ENCODE measurements around the gene JAM3.
A peak's percentile ranks its signal among the peaks of the same experiment; 100 is the strongest.

The JAM3 gene

DNA sequence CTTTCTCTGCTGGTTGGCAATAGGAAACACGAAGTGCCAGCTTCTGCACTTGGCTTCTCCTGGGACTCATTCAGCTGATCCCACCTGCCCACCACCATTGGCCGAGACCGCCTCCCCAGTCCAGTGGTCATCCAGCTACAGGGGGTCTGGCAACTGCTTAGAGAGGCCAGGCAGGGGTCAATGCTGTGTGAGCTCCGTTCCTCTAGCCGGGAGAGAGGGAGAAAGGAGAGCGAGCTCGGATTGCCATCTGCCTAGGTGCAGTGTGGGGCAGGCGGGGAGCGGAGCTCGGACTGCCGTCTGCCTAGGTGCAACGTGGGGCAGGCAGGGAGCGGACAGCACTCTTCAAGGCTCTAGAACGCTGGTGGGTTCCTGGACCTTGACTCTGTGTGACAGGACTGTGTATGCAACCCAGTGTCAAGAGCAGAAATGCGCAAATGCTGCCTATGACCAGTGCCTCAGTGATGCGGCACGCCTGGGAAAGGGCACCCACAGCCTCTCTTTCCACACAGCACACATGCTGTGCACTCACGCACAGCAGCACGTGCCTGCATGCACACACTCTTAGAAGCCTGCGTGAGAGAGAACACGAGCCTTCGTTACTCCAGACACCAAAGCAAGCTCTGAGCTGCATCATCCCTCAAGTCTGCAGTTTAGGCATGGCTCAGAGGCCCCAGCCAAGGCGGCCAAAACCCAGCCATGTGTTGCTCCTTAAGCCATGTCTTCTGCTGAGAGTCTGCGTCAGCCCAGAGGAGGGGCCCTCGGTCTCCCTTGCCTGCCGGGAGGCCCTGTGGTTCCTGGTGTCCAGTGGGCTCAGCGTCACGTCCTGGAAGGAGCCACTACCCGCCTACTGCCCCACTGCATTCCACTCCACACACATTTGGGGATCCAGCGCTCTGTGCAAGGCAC, 26.8 kb upstream of the JAM3 start:
- no peak overlapping the region for H3K4me3 Mint-ChIP-seq
- H3K9me3 Mint-ChIP-seq, result no peaks in the 10 kb centered on the region
- TF ChIP-seq, protein P1, sequence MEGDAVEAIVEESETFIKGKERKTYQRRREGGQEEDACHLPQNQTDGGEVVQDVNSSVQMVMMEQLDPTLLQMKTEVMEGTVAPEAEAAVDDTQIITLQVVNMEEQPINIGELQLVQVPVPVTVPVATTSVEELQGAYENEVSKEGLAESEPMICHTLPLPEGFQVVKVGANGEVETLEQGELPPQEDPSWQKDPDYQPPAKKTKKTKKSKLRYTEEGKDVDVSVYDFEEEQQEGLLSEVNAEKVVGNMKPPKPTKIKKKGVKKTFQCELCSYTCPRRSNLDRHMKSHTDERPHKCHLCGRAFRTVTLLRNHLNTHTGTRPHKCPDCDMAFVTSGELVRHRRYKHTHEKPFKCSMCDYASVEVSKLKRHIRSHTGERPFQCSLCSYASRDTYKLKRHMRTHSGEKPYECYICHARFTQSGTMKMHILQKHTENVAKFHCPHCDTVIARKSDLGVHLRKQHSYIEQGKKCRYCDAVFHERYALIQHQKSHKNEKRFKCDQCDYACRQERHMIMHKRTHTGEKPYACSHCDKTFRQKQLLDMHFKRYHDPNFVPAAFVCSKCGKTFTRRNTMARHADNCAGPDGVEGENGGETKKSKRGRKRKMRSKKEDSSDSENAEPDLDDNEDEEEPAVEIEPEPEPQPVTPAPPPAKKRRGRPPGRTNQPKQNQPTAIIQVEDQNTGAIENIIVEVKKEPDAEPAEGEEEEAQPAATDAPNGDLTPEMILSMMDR (IDR thresholded peaks at IDR 0.05), result no peak
- H3K27ac Mint-ChIP-seq, result peak overlapping the region; percentile 39
- H3K4me1 Mint-ChIP-seq, result peaks cover 96% of the 10 kb centered on the region
- H3K36me3 Mint-ChIP-seq (ENCODE audit: low read depth), result no peaks in the 10 kb centered on the region
- DNase-seq, result no peak
- peaks cover 16% of the 10 kb centered on the region for H3K27me3 Mint-ChIP-seq (ENCODE audit: low read depth, poor library complexity)

DNA sequence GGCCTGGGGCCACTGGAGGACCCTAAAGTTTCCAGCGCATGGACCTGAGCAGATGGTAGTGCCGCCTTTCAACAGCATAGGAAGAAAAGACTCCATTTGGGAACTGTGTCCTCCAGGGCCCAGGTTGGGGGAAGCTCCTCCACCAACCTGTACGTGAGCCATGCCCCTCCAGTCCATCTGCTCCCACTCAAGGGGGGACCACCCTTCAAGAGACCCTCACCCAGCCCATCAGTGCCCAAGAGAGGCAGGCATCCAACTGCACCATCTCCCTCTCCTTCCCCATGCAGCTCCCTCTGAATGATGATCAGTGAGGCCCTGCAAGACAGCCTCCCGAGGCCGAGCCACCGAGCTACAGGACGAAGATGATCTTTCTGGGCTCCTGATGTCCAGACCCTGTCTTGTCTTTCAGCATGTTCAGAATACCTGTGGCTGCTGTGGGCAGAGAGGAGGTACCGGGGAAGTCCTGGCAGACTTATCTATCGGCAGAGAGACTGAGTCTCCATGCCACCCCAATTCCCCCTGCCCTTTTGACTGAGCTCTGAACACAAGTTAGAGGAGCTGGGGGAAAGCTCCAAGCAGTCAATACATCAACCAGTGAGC, 25.0 kb upstream of the JAM3 start:
- peaks cover 21% of the 10 kb centered on the region for H3K27me3 Mint-ChIP-seq (ENCODE audit: low read depth, poor library complexity)
- TF ChIP-seq, protein P1 (IDR thresholded peaks at IDR 0.05), result no peak
- H3K27ac Mint-ChIP-seq, result no peak overlapping the region
- no peak for DNase-seq
- no peaks in the 10 kb centered on the region for H3K9me3 Mint-ChIP-seq
- no peaks in the 10 kb centered on the region for H3K36me3 Mint-ChIP-seq (ENCODE audit: low read depth)
- peaks cover 89% of the 10 kb centered on the region for H3K4me1 Mint-ChIP-seq
- H3K4me3 Mint-ChIP-seq, result no peak overlapping the region

DNA sequence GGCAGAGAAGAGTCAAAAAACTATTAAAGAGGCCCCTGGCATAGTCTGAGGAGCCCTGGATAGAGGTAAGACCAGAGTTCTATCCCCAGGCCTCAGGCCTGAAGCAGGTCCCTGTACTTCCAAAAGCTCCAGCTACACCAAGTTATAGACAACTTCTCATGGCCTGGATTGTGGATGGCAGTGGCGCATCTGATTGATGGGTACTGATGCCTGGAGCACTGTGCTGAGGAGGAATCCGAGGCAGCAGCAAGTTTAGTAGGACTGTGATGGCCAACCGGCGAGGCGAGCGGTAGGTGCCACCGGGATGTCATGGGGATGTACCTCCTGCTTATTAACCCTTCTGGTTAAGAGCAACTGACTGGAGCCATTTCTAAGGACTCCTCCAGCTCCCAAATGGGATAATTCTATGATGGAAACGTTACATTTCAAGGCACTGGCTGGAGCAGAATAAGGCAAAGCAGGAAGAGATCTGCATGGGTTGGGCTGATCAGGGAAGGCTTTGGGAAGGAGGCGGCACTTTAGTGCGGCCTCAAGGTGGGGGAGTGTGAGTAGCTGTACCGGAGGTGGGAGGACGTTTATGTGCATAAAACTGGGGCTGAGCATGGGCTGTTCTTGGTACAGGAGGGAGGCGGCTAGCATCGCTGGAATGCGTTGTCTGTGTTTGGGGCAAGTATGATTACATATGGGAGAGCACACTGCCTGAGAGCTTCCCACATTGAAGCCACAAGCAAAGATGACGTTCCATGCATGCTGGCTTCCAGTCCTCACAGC, 24.2 kb upstream of the JAM3 start:
- Mint-ChIP-seq H3K4me1 (peaks cover 88% of the 10 kb centered on the region), H3K27ac (no peak overlapping the region), H3K27me3 (ENCODE audit: low read depth, poor library complexity) (peaks cover 28% of the 10 kb centered on the region), H3K9me3 (no peaks in the 10 kb centered on the region), H3K36me3 (ENCODE audit: low read depth) (no peaks in the 10 kb centered on the region), H3K4me3 (no peak overlapping the region)
- no peak for DNase-seq
- TF ChIP-seq, protein P1 (IDR thresholded peaks at IDR 0.05), result no peak

DNA sequence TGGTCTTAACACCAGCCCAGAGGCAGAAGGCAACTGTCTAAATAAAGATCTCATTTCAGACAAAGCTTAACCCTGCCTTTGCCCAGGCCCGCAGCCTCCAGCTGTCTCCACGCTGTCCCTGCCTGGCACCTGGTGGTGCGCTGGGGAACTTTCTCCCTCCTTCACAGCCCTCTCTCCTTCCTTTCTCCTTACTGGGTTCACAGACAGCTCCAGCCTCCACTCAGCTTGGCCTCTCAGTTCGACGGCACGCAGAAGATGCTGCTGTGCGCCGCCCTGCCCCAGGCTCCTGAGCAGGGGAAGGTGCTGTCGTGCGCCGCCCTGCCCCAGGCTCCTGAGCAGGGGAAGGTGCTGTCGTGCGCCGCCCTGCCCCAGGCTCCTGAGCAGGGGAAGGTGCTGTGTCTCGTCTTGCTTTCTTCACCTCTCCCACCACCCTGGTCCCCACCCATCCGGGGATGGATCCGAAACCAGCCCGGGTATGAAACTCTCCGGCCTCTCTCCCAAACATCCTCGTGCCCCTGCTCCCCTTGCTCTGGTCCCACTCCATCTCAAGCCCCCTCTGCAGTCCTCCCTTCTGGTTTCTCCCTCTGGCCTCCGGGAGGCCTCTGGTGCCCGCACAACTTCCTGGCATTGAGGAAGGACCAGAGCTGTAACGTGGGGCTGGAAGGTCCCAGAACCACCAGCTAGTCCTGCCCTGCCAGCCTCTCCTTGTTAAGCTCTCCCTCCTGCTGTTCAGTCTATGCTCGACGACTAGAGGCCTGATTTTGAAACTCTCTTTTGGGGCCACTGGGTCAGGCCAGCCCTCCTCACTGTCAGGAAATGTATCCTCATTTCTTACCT, 22.9 kb upstream of the JAM3 start:
- TF ChIP-seq, protein P1 (IDR thresholded peaks at IDR 0.05), result peak; percentile 51
- peaks cover 35% of the 10 kb centered on the region for H3K27me3 Mint-ChIP-seq (ENCODE audit: low read depth, poor library complexity)
- DNase-seq, result peak; percentile 49
- no peaks in the 10 kb centered on the region for H3K9me3 Mint-ChIP-seq
- H3K4me3 Mint-ChIP-seq, result peak overlapping the region; percentile 1
- peak overlapping the region; percentile 70 for H3K27ac Mint-ChIP-seq
- H3K4me1 Mint-ChIP-seq, result peaks cover 84% of the 10 kb centered on the region
- no peaks in the 10 kb centered on the region for H3K36me3 Mint-ChIP-seq (ENCODE audit: low read depth)

DNA sequence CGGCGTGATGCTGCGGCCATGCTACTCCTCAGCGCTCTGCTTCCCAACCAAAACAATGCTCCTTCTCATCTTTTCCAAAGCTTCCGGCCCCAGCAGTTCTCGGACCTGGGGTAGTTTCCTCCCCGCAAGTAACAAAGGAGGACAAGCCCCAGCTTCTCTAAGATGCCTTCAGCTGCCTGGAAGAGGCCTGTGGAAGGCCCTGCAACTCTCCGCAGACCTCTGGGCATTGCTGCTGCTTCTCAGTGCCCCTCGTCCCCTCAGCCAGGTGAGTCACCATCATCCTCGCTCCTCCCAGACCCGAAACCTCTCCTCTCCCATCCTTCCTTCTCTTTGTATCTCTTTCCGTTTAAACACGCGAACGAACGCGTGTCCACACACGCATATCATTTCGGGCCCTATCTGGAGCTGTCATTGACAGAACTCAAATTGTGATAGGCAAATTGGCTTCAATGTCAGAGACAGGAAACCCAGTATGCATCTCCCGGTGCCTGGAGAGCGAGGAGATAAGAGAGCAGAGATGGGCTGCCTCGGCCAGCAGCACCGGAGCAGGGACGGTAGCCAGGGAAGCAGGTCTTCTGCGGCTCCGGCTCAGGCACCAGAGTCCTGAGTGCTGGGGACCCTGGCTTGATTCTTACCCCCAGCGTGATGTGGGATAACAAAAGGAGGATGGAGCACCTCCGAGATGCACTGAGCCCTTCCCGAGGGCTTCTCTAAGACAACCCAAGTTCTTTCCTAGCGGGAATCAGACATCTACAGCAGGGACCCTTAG, 22.0 kb upstream of the JAM3 start:
- H3K4me3 Mint-ChIP-seq, result peak overlapping the region; percentile 1
- H3K4me1 Mint-ChIP-seq, result peaks cover 79% of the 10 kb centered on the region
- H3K27me3 Mint-ChIP-seq (ENCODE audit: low read depth, poor library complexity), result peaks cover 35% of the 10 kb centered on the region
- peak overlapping the region; percentile 70 for H3K27ac Mint-ChIP-seq
- H3K36me3 Mint-ChIP-seq (ENCODE audit: low read depth), result no peaks in the 10 kb centered on the region
- no peaks in the 10 kb centered on the region for H3K9me3 Mint-ChIP-seq
- TF ChIP-seq, protein P1 (IDR thresholded peaks at IDR 0.05), result no peak
- no peak for DNase-seq

Data from nephron progenitor cell (in vitro differentiated cells).